GM19023 (cell line): ENCODE measurements around the gene CACNB2.

Experiments
- ATAC-seq: cut with Tn5 transposase; IDR thresholded peaks from one replicate; pipeline ENCODE4 v1.9.1; 2021; ENCODE audit warnings: mild to moderate bottlenecking, moderate library complexity; ENCODE audit not compliant: unreplicated experiment

The CACNB2 gene

DNA sequence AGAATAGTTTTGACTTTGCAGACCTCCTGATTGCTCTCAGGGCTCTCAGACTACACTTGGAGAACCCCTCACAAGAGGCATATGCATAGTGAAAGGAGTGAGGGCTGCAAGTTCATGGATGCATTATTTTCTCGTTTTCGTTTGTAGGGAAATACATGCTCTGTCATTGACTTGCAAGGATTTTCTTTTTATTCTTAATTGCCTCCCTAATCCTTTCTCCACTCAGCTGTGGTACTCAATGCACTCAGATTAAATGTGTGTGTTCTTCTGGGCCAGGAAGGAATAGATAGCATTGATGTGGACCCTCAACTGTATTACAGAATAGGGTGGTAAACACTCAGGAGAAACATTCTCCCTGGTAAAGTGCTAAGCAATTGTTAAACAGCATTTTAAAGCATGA is 188.7 kb downstream of the CACNB2 start:
- no peak for ATAC-seq

DNA sequence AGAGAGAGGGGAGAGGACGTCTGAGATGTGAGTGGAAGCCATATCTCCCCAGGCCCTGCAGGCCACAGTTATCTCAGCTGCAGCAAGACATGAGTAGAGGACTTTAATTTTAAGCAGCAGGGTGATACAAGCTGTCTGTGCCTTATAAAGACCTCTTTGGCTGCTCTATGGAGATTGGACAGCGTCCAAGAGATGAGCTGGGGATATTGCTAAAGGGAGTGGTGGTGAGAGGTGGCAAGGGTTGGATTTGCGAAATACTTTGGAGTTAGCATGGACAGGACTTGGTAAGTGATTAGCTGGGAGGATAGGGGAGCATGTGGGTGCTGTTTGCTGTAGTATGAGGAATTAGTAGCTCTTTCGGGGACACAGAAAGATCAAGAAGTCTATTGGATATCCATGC is 191.8 kb downstream of the CACNB2 start:
- ATAC-seq: no peak

DNA sequence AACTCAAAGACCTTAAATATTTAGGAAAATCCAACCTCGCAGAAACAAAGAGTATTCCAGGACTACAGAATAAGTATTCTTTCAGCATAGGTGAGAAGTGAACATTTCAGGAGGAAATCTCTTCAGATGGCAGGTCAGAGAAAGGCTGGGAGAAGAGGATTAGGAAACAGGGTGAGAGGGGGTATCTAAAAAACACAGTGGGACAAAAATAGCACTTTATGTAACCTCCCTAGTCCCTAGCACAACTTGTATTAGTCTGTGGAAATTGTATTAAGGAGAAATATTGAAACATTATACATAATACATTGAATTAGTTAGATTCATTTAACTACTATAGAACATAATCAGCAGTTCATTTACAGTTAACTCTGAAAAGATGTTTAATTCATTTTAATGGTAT is 192.3 kb downstream of the CACNB2 start:
- no peak for ATAC-seq

DNA sequence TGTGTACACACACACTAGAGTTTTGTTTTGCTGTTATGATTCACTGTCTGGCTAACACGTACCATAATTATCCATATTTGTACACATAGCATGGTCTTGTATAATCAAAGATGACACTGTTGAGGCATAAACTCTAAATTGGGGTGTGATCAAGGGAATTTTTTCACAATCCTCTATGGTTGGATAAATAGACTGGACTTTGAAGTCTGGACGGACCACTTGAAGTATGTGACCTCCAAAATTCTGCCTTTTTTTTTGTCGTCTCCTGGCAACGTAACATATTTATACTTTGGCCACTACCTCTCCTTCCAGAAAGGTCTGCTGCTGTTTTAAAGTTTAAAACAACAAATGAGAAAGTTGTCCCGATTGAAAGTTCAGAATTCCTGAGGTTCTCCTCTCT is 193.4 kb downstream of the CACNB2 start:
- ATAC-seq: no peak

DNA sequence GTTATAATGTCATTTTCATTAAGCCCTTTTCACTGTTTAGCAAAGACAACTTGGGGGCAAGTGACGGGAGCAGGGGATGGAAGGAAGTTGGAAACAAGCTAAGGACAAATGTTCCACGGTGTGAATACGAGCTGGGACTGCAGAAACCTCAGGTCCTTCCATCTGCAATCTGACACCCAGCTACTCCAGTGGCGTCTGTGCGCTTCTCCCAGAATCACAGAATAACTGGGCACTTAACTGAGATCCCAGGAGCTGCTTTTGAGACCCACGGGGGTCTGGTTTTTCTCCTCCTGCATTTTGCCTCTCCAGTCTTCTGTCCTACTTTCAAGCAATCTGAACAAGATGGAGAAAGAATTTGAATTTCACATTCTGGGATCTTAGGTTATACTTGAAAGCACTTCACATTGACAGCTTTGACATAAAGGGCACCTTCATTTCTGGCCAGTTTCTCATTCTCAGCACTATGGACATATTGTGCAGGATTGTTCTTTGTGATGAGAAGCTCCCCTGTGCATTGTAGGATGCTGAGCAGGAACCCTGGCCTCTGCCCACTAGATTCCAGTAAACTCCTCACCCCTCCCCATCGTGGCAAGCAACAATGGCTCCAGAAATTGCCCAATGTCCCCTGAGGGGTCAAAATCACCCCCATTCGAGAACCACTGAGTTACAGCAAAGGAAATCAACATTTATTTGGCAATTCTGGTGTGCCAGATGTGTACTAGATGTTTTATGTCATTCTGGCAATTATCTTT is 194.1 kb downstream of the CACNB2 start:
- no peak for ATAC-seq

DNA sequence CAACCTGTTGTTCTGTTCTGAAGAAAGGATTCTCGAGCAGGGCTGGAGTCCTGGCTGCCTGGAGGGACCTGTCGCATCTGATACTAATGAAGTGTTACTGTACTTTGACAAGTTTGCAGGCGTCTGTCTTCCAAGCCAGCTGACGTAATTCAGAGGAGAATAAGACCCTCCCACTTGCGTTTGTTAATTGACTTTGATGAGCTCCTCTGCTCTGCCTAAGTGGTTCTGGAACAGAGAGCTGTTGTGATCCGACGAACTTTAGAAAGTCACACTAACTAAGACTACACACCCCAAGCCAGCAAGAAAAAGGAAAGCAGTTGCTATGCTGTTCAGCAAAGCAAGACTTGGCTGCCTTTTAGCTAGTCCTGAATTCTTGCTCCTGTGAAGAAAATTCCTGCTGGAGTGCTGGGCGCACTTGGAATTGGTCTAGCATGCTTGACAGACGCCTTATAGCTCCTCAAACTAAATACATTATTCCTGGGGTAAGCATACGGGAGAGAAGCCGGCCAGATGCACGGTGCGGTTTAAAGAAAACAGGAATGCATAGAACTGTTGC is 200.3 kb downstream of the CACNB2 start:
- ATAC-seq: no peak

DNA sequence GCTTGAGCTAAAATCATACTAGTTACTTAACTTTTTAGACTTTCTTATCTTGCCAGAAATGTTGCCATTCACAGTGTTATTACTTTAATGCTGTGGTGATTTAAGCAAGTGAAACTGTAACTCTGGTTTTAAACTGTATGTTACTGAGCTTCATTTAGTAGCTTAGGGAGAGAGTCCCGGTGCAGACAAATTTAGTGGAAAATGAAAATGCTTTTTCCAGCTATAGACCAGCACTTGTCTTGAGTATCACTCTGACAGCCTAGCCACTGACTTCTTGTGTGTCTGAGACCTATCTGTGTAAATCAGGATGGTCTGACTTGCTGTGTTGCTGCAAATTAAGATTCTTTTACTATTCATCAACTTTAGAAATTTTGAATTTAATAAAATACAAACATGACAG is 200.8 kb downstream of the CACNB2 start:
- ATAC-seq: no peak

DNA sequence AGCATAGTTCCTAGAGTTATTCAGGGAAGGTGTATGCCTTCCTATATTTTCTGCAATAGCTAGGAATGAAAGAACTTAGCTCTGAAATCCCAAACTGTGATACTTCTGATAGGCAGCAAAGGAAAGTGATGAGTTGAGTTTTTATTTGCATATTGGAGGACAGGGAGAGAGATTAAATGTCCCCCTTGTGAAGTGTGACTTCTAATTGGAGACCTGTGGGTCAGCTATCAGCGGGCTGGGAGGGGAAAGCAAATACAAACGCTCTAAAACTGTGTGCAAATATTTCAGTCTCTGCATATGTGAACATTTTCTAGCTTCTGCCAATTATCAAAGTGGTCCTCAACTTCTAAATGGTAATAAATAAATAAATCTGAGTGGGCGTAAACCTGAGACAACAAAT is 203.3 kb downstream of the CACNB2 start:
- ATAC-seq: no peak

DNA sequence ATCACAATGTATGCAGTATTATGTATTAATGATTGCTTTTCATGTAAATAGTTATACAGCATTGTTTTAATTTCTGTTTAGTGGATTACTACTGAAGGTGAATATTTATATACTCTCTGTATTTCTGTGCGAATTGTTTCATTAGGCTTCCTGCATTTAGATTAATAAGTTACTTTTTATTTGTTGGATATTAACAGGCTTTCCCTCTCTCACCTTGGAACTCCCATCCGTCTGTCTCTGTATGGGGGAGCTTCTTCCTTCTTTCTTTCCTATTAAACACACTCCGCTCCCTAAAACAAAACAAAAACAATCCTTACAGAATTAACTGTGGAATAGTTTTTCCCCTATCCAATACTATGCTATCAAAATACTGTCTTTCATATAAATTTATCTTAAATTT is 205.1 kb downstream of the CACNB2 start:
- ATAC-seq: no peak

DNA sequence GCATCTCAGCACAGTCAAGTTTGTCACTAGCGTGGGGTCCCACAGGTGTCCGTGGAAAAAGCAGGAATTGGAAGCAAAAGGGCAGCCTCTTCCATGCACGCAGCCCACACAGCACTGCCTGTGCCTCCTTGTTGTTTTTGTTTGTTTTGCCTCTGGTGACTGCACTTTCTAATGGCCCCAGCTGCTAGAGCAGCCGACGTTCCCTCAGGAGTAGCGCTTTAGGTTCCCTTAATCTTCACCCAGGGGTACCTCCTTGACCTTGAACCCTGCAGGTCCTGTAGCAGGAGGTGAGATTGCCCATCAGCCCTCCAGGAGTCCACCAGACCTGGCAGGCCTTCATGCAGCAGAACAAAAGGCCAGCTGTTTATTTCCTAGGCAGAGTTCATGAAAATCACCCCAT is 210.1 kb downstream of the CACNB2 start:
- ATAC-seq: no peak

DNA sequence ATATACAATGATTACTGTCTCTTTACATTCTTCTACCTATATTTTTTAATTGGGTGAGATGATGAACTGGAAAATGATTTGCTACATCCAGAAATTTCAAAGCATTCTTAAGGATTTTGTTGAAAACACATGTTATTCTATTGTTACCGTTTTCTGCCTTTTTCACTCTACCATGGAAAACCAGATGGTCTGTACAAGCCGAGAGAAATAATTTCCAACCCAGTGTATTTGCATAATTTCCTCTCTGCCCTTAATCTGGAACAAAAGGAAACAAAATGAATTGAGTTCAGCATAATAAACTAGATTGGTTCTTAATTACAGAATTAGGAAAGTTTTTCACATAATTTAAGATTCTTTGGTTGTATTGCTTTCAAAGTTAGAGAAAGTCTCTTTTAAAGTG is 211.2 kb downstream of the CACNB2 start:
- ATAC-seq: no peak

DNA sequence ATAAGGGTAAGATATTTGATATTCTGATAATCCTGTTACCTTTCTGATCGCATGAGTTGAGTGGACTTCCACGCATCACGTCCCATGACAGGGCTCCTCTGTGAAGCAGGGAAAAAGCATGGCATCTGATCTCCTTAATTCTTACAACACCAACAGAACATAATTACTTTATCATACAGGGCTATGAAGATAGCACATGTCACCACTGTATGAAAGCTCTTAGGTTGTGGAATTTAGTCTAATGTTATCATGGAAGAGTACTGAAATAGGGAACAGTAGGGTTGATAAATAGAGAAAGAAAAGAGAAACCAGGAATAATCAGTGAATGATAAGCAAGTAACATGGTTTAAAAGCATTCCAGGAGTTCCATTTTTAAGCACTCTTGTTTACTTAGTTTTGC is 212.0 kb downstream of the CACNB2 start:
- no peak for ATAC-seq

DNA sequence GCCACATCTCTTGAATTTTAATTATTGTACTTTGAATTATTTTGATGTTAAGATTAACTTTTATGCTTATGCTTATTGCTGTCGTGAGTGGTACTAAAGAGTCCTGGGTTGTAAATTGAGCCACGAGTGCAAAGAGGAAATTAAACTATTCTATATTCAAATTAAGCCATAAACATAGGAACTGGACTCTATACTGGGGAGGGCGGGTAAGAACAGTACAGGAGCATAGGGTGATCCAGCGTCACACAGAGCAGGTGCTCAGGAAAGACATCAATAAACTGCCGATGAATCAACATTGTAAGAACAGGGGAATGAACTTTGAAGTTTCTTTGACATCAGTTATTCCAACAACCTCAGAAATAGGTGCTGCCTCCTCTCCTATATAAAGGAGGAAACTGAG is 219.6 kb downstream of the CACNB2 start:
- no peak for ATAC-seq

DNA sequence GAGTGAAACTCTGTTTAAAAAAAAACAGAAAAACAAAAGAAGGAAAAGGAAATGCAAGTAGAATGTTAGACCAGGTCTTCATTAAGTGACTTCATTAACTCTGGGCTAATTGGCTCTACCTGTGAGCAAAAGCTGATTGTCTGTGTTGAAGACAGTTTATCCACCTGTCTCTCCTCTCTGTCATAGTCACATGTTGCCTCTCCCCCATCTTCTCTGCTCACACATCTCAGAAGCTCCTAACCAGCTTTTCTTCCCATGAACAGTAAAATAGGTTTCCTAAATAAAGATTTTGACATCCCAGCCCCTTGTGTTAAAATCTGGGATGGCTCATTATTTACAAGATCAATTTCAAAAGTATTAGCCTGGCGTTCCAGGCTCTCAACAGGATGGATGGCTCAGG is 222.7 kb downstream of the CACNB2 start:
- ATAC-seq: no peak

DNA sequence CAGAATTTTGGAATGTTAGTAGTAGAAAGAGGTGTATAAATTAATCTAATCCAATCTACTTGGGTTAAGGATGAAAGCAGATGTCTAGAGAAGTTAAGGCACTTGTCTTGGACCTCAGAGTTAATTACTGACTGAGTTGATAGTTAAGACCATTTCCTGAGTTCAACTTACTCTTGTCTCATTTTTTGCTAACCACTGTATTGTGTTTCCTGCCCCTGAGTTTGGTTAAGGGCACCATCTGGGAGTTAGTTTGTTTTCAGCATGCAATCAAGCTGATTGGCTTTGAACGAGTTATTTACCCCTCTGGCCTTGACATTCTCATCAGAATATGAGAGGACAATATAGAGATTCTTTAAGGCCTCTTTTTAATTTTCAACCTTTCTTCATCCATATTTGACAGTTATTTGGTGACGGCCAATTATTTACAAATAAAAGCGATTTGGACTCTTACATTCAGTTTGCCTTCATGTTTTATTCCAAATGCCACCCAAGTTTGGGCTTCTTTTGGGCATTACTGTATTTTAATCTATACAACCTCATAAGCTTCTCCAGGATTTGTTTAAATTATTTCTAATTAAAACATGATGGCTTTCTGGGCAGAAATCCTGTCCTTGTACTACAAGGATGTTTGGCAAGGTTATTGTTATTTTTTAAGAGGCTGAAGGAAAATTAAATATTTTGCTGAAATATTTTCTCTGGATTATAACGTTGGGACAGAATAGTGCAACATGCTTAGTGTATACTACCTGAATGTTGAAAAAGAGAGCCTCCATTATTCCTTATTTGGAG is 225.0 kb downstream of the CACNB2 start:
- no peak for ATAC-seq

DNA sequence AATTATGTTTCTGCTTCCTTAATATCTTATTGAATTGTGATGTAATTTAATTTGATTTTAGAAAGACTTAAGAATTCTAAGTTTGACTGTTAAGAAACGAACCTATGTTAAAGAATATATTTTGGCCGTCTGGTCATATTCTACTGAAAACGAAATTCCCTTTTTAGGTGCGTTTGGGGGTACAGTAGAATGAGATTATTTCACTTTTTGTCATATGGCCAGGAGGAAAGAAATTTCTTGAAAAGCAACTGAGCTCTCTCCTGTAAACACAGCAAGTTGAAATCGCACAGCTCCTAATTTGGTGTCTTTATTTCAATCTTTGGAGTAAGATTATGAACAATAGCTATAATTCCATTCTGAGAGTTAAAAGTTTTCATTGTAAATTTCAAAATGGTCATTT is 227.6 kb downstream of the CACNB2 start:
- ATAC-seq: no peak

DNA sequence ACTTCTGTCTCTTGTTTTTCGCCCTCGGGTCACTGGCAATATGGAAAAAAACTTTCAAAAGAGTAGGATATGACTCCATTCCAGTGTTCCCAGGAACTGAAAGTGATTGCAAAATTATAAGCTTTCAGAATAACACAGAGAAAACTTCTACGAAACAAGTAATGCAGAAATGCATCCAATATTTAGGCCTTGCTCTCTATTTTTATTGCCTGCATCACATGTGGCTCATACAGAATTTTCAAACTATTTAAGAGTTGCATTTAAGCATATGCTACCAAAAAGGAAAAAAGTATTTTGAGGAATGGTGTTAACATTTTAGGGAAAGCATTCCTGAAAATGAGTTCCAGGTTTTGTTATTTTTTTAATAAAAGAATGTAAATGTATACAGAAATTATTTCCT is 228.0 kb downstream of the CACNB2 start:
- no peak for ATAC-seq

DNA sequence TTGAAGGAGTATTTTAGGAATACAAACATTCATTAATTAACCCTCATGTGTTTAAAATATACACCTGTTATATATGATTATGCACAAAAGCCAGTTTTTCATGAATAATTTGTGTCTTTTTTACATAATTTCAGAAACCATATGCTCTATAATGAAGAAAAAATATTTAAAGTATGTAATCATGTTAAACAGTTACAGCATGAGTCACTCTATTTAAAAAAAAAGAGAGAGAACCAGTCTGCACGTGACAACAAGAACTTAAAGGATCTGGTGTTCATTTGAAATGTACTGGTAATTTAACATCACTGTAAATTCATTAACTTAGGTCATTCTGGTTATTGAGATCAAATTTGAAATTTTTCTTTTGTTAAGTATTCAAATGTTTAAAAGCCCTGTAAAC is 228.5 kb downstream of the CACNB2 start:
- no peak for ATAC-seq

DNA sequence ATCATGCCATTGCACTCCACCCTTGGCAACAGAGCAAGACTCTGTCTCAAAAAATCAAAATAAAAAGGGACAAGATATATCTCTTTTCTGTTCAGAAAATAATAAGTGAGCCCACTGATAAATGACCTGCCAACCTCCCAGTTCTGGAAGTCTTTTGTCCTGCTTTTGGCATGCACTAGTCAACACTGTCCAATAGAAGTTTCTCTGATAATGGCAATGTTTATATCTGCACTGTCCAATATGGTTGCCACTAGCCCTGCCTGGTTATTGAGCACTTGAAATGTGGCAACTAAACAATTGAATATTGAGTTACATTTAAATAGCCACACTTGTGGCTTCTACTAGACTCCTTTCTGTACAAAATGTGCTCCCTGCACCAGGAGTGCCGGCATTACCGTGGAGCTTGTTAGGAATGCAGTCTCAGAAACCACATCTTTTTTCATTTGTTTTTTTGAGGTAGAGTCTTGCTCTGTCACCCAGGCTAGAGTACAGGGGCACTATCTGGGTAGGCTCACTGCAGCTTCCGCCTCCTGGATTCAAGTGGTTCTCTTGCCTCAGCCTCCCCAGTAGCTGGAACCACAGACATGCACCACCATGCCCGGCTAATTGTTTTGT is 229.7 kb downstream of the CACNB2 start:
- ATAC-seq: no peak

DNA sequence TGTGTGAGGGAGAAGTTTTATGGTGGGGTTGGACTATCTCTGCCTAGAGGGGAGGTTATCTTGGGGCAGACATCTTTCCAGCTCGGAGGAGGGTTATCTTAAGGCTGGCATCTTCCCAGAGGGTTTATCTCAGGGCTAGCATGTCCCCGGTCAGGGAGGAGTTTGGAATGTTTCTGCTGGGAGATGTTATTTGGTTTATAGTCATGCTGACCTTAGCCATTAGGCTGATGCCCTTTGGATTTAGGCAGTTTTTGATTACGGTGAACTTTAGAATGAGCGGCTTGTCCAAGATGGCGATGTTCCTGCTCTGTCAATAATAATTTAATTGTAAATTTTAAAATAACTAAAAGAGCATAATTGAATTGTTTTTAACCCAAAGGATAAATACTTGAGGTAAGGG is 236.4 kb downstream of the CACNB2 start:
- no peak for ATAC-seq

DNA sequence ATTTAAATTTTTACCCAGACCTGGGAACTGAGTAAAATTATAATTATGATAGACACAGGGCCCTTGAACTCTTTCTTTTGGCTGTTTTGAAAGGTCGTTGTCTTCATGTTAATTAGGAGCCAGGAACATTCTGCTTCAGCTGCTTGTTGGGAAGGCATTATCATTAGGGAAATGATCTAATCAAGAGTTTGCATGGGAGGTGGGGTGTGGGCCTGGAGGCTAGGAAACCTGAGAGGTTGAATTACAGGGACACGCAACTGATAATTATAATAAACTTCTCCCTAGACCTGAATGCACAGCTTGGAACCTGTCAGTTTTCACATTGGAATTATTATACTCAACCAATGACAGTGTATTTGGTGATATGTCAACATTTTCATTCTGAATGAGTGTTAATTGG is 237.7 kb downstream of the CACNB2 start:
- ATAC-seq: no peak

DNA sequence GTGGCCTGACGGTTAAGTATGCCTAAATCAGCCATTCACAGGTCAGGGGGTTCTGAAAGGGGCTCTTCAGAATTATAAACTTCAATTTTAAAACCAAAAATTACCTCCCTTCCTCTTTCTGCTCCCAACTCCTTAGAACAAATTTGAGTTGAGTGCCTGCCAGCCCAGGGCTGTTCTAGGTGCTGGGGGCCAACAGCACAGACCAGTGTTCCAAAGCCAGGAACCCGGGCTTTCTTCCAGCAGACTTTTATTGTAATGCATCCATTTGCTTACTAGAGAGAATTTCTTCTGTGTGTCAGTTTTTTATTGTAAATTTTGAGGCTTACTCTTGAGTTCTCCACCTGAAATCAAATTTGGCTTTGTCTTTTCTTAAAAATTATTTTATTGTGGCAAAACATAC is 238.5 kb downstream of the CACNB2 start:
- no peak for ATAC-seq
